ENCODE results near the gene NUS1. TPM values are rescaled to one million over a fixed set of nuclear protein-coding genes. Genes with fewer than 3 reads are reported as not detected.

NUS1 gene
- total and polyA plus RNA-seq, 2 experiments from 2014 or later, result 34.6 to 69.0 TPM

DNA sequence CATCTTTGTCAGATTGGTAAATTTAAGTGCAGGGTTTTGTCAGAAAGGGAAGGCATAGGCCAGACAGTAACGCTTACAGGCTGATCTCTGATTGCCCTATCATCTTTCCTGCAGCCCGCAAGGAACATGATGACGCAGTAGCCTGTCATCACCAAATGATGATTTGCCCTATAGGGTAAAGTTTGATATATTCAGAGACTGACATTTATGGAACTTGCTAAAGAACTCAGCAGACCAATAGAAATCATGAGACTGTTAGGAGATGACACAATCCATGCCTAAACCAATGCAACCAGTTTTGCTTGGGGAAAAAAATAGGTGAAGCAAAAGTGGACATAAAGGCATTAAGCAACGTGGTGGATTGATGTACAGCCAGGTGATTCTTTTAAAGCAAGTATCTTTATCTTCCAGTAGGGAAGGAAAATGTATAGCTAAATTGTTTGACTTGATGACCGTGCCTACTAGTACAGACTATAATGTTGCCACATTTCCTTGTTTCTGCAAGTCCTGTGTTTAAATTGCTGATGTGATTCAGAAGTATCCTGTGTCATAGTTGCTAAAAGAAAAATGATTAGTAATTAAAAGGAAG is 2.4 kb downstream of the NUS1 start:
- peak overlapping the region; percentile 87 for H3K4me2 ChIP-seq
- H3K36me3 ChIP-seq (ENCODE audit: insufficient read depth), result no peaks in the 10 kb centered on the region
- H3K27ac ChIP-seq (ENCODE audit: low read depth), result no peak overlapping the region
- H2AFZ ChIP-seq, result no peak overlapping the region
- no peaks in the 10 kb centered on the region for H3K27me3 ChIP-seq (ENCODE audit: insufficient read depth)
- H3K27me3 Mint-ChIP-seq (ENCODE audit: insufficient read depth, low read depth, poor library complexity), result no peaks in the 10 kb centered on the region
- peak overlapping the region; percentile 98; the same call in 1 of the 2 replicates for H3K4me3 ChIP-seq
- peaks cover 69% of the 10 kb centered on the region for H3K79me2 ChIP-seq (replicated peaks; ENCODE audit: insufficient read depth)
- DNase-seq (ENCODE audit: low spot score) (no peak), ATAC-seq (no peak)
- peaks cover 3% of the 10 kb centered on the region; the same call in 1 of the 3 replicates for H3K9me3 Mint-ChIP-seq
- H3K36me3 Mint-ChIP-seq (ENCODE audit: low read depth), result peaks cover 8% of the 10 kb centered on the region; the same call in 2 of the 3 replicates
- H3K4me1 Mint-ChIP-seq, result peaks cover 38% of the 10 kb centered on the region
- H3K27ac Mint-ChIP-seq, result no peak overlapping the region
- TF ChIP-seq ZNF114 (CRISPR knock-in tag; IDR thresholded peaks at IDR 0.05), result no peak
- TF ChIP-seq ZNF331 (CRISPR knock-in tag; IDR thresholded peaks at IDR 0.05; ENCODE audit: low read depth), result no peak
- TF ChIP-seq POLR2AphosphoS5 (IDR thresholded peaks at IDR 0.05; ENCODE audit: low read depth), result no peak
- no peak for TF ChIP-seq CREB1 (CRISPR knock-in tag; IDR thresholded peaks at IDR 0.05; ENCODE audit: low read depth)
- H3K9me2 ChIP-seq (ENCODE audit: insufficient read depth), result no peaks in the 10 kb centered on the region
- H3K4me3 Mint-ChIP-seq, result peak overlapping the region; percentile 82; the same call in 2 of the 3 replicates
- H4K20me1 ChIP-seq (replicated peaks; ENCODE audit: insufficient read depth), result peaks cover 62% of the 10 kb centered on the region
- H3K4me1 ChIP-seq (ENCODE audit: insufficient read depth), result peaks cover 21% of the 10 kb centered on the region
- no peaks in the 10 kb centered on the region for H3F3A ChIP-seq (replicated peaks; ENCODE audit: low read depth)

DNA sequence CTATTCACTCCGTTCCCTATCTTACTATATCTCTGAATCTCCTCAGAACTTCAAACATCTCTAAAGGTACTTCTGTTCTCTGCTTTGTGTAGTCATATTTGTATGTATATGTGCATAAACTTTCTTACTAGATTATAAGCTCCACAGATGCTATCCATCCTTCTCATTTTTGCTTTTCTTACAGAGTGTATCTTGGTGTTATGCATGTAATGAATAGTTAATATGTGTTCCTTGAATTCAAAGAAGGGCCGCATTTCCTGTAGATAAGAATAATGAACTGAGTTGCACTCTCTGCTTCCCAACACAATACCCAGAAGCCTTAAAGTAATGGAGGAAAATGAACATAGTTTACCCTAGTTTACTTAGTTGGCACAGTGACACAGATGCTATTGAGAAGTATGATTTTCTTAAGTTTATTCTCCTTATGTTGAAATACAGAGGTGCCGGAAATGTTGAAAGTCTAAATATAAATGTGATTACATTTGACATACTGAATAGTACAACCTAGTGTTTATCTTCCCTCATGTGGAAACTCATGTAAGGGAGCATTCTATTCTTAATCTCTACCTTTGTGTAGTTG is 6.0 kb downstream of the NUS1 start:
- no peak overlapping the region for H3K4me3 ChIP-seq
- no peak overlapping the region for H3K27ac ChIP-seq (ENCODE audit: low read depth)
- H3K9me2 ChIP-seq (ENCODE audit: insufficient read depth), result no peaks in the 10 kb centered on the region
- H3F3A ChIP-seq (replicated peaks; ENCODE audit: low read depth), result no peaks in the 10 kb centered on the region
- TF ChIP-seq POLR2AphosphoS5 (IDR thresholded peaks at IDR 0.05; ENCODE audit: low read depth), result no peak
- TF ChIP-seq, protein P1, sequence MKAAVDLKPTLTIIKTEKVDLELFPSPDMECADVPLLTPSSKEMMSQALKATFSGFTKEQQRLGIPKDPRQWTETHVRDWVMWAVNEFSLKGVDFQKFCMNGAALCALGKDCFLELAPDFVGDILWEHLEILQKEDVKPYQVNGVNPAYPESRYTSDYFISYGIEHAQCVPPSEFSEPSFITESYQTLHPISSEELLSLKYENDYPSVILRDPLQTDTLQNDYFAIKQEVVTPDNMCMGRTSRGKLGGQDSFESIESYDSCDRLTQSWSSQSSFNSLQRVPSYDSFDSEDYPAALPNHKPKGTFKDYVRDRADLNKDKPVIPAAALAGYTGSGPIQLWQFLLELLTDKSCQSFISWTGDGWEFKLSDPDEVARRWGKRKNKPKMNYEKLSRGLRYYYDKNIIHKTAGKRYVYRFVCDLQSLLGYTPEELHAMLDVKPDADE (IDR thresholded peaks at IDR 0.05), result no peak
- Mint-ChIP-seq H3K4me1 (peaks cover 27% of the 10 kb centered on the region), H3K36me3 (ENCODE audit: low read depth) (peaks cover 8% of the 10 kb centered on the region; the same call in 2 of the 3 replicates), H3K27ac (peak overlapping the region; percentile 3), H3K4me3 (no peak overlapping the region), H3K27me3 (ENCODE audit: insufficient read depth, low read depth, poor library complexity) (no peaks in the 10 kb centered on the region), H3K9me3 (no peaks in the 10 kb centered on the region)
- DNase-seq (ENCODE audit: low spot score) (no peak), ATAC-seq (no peak)
- H2AFZ ChIP-seq, result no peak overlapping the region
- peaks cover 17% of the 10 kb centered on the region for H3K4me1 ChIP-seq (ENCODE audit: insufficient read depth)
- no peaks in the 10 kb centered on the region for H3K27me3 ChIP-seq (ENCODE audit: insufficient read depth)
- peaks cover 100% of the 10 kb centered on the region for H3K79me2 ChIP-seq (replicated peaks; ENCODE audit: insufficient read depth)
- H3K4me2 ChIP-seq, result no peak overlapping the region
- H4K20me1 ChIP-seq (replicated peaks; ENCODE audit: insufficient read depth), result peaks cover 77% of the 10 kb centered on the region
- no peaks in the 10 kb centered on the region for H3K36me3 ChIP-seq (ENCODE audit: insufficient read depth)

DNA sequence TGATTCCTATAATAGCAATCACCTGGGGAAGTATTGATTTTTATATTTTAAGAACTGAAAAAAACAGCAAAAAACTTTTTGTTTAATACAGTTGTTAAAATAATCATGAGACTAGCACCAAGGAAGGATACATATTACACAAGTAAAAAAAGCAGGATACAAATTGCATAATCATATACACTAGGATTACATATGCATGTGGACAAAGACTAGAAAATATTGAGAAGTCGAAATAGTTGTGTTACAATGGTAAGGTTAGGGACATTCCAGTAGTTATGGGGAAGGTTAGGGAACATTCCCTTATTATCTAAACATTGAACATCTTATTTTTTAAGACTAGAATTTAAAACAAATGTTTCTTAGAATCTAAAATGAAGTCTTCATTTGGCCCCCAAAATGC is 9.5 kb downstream of the NUS1 start:
- ATAC-seq, result no peak
- Histone ChIP-seq H3K4me1 (ENCODE audit: insufficient read depth) (no peaks in the 10 kb centered on the region; the same call in 1 of the 2 replicates), H2AFZ (no peak overlapping the region), H4K20me1 (replicated peaks; ENCODE audit: insufficient read depth) (peaks cover 59% of the 10 kb centered on the region), H3K27ac (ENCODE audit: low read depth) (no peak overlapping the region), H3K4me3 (no peak overlapping the region), H3F3A (replicated peaks; ENCODE audit: low read depth) (no peaks in the 10 kb centered on the region), H3K36me3 (ENCODE audit: insufficient read depth) (no peaks in the 10 kb centered on the region), H3K79me2 (replicated peaks; ENCODE audit: insufficient read depth) (peaks cover 100% of the 10 kb centered on the region), H3K9me2 (ENCODE audit: insufficient read depth) (no peaks in the 10 kb centered on the region), H3K27me3 (ENCODE audit: insufficient read depth) (no peaks in the 10 kb centered on the region), H3K4me2 (no peak overlapping the region)
- H3K9me3 Mint-ChIP-seq, result no peaks in the 10 kb centered on the region; the same call in 2 of the 3 replicates
- no peak for DNase-seq (ENCODE audit: low spot score)
- TF ChIP-seq STAT1 (IDR thresholded peaks at IDR 0.05; ENCODE audit: unreplicated experiment) (no peak), ZNF114 (CRISPR knock-in tag; IDR thresholded peaks at IDR 0.05) (no peak), JUNB (IDR thresholded peaks at IDR 0.05; ENCODE audit: unreplicated experiment) (no peak), POLR2AphosphoS5 (IDR thresholded peaks at IDR 0.05; ENCODE audit: low read depth) (no peak)
- TF ChIP-seq, protein P2, sequence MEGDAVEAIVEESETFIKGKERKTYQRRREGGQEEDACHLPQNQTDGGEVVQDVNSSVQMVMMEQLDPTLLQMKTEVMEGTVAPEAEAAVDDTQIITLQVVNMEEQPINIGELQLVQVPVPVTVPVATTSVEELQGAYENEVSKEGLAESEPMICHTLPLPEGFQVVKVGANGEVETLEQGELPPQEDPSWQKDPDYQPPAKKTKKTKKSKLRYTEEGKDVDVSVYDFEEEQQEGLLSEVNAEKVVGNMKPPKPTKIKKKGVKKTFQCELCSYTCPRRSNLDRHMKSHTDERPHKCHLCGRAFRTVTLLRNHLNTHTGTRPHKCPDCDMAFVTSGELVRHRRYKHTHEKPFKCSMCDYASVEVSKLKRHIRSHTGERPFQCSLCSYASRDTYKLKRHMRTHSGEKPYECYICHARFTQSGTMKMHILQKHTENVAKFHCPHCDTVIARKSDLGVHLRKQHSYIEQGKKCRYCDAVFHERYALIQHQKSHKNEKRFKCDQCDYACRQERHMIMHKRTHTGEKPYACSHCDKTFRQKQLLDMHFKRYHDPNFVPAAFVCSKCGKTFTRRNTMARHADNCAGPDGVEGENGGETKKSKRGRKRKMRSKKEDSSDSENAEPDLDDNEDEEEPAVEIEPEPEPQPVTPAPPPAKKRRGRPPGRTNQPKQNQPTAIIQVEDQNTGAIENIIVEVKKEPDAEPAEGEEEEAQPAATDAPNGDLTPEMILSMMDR (conservative IDR thresholded peaks at IDR 0.05; ENCODE audit: low read depth in 2 of 2), result no peak
- H3K4me1 Mint-ChIP-seq, result peaks cover 15% of the 10 kb centered on the region
- H3K27me3 Mint-ChIP-seq (ENCODE audit: insufficient read depth, low read depth, poor library complexity), result no peaks in the 10 kb centered on the region
- no peak overlapping the region for H3K4me3 Mint-ChIP-seq
- H3K36me3 Mint-ChIP-seq (ENCODE audit: low read depth), result peaks cover 14% of the 10 kb centered on the region
- no peak overlapping the region for H3K27ac Mint-ChIP-seq
